Glutamatergic neuron (in vitro differentiated cells): ENCODE data around the gene MYO18B. TPM values are rescaled to one million over a fixed set of nuclear protein-coding genes. Genes with fewer than 3 reads are reported as not detected.

Source experiments
- DNase-seq: peaks from one replicate; pipeline ENCODE4 v3.0.0; 2022
- H3K27ac Mint-ChIP-seq: one replicate; pipeline ENCODE4 v1.8.0; 2020; ENCODE audit warnings: mild to moderate bottlenecking, mixed read lengths, inconsistent platforms; ENCODE audit not compliant: unreplicated experiment
- H3K27me3 Mint-ChIP-seq: one replicate; pipeline ENCODE4 v1.8.0; 2020; ENCODE audit warnings: mild to moderate bottlenecking, moderate library complexity, mixed read lengths, inconsistent platforms; ENCODE audit not compliant: unreplicated experiment
- H3K36me3 Mint-ChIP-seq: one replicate; pipeline ENCODE4 v1.8.0; 2020; ENCODE audit warnings: mild to moderate bottlenecking, mixed read lengths, inconsistent platforms; ENCODE audit not compliant: unreplicated experiment
- H3K4me1 Mint-ChIP-seq: one replicate; pipeline ENCODE4 v1.8.0; 2020; ENCODE audit warnings: mild to moderate bottlenecking, low read depth, mixed read lengths, inconsistent platforms; ENCODE audit not compliant: unreplicated experiment
- H3K4me3 Mint-ChIP-seq: one replicate; pipeline ENCODE4 v1.8.0; 2020; ENCODE audit warnings: mild to moderate bottlenecking, mixed read lengths, inconsistent platforms; ENCODE audit not compliant: unreplicated experiment
- H3K9me3 Mint-ChIP-seq: one replicate; pipeline ENCODE4 v1.8.0; 2020; ENCODE audit warnings: mild to moderate bottlenecking, moderate library complexity, mixed read lengths, inconsistent platforms; ENCODE audit not compliant: unreplicated experiment
- CTCF ChIP-seq: fragments of 200-600 bp; sonication (generic); IDR thresholded peaks from one replicate; pipeline ENCODE4 v1.5.0; 2021; ENCODE audit not compliant: partially characterized antibody, unreplicated experiment
- total RNA-seq: library from RNA; stranded (reverse); fragmentation: NEBNext Ultra II Directional; extraction: Animal tissue kit (Norgen Biotek cat#: 25700); gene quantifications from one replicate; pipeline ENCODE4 v1.2.1, GENCODE V29; 2021; ENCODE audit not compliant: unreplicated experiment

The MYO18B gene
- total RNA-seq, 1 donor from 2014 or later: 0.25 TPM

- H3K36me3 Mint-ChIP-seq: no peaks in the 10 kb centered on the region
- no peak for DNase-seq
- no peaks in the 10 kb centered on the region for H3K9me3 Mint-ChIP-seq
- H3K4me1 Mint-ChIP-seq: peaks cover 4% of the 10 kb centered on the region
- no peak for TF ChIP-seq CTCF
- H3K4me3 Mint-ChIP-seq: no peak overlapping the region
- H3K27ac Mint-ChIP-seq: no peak overlapping the region
- H3K27me3 Mint-ChIP-seq: peaks cover 2% of the 10 kb centered on the region
These were observed 260.5 kb downstream of the MYO18B start for GRCh38 chr22:26002456-26002855.

- TF ChIP-seq CTCF: no peak
- H3K4me1 Mint-ChIP-seq: peaks cover 4% of the 10 kb centered on the region
- no peaks in the 10 kb centered on the region for H3K36me3 Mint-ChIP-seq
- peaks cover 5% of the 10 kb centered on the region for H3K27me3 Mint-ChIP-seq
- no peak for DNase-seq
- H3K27ac Mint-ChIP-seq: no peak overlapping the region
- no peak overlapping the region for H3K4me3 Mint-ChIP-seq
- no peaks in the 10 kb centered on the region for H3K9me3 Mint-ChIP-seq
These were observed 262.5 kb downstream of the MYO18B start for GRCh38 chr22:26004477-26004876.

GRCh38 chr22:26008587-26008986, 266.6 kb downstream of the MYO18B start:
- Mint-ChIP-seq H3K4me3 (no peak overlapping the region), H3K36me3 (no peaks in the 10 kb centered on the region), H3K27me3 (peaks cover 3% of the 10 kb centered on the region), H3K4me1 (no peaks in the 10 kb centered on the region), H3K9me3 (no peaks in the 10 kb centered on the region), H3K27ac (no peak overlapping the region)
- no peak for DNase-seq
- no peak for TF ChIP-seq CTCF

- Mint-ChIP-seq H3K27me3 (peaks cover 2% of the 10 kb centered on the region), H3K36me3 (no peaks in the 10 kb centered on the region), H3K4me3 (no peak overlapping the region), H3K9me3 (no peaks in the 10 kb centered on the region), H3K27ac (no peak overlapping the region), H3K4me1 (no peaks in the 10 kb centered on the region)
- no peak for TF ChIP-seq CTCF
- no peak for DNase-seq
These were observed 274.9 kb downstream of the MYO18B start for GRCh38 chr22:26016916-26017315.

- H3K4me3 Mint-ChIP-seq: no peak overlapping the region
- H3K27ac Mint-ChIP-seq: no peak overlapping the region
- no peaks in the 10 kb centered on the region for H3K36me3 Mint-ChIP-seq
These were observed 275.9 kb downstream of the MYO18B start for GRCh38 chr22:26017932-26018331.

More at GRCh38 chr22:26017932-26018331, 275.9 kb downstream of the MYO18B start:
- H3K4me1 Mint-ChIP-seq: no peaks in the 10 kb centered on the region
- no peak for TF ChIP-seq CTCF
- H3K9me3 Mint-ChIP-seq: peaks cover 3% of the 10 kb centered on the region
- H3K27me3 Mint-ChIP-seq: peaks cover 2% of the 10 kb centered on the region
- DNase-seq: no peak
